ENCODE results near the gene NSF.
"Not testable (repeated sequence)": the region's sequence is repeated elsewhere in the genome, so short reads cannot be mapped to it uniquely, and the experiment has no call there.

NSF gene

DNA sequence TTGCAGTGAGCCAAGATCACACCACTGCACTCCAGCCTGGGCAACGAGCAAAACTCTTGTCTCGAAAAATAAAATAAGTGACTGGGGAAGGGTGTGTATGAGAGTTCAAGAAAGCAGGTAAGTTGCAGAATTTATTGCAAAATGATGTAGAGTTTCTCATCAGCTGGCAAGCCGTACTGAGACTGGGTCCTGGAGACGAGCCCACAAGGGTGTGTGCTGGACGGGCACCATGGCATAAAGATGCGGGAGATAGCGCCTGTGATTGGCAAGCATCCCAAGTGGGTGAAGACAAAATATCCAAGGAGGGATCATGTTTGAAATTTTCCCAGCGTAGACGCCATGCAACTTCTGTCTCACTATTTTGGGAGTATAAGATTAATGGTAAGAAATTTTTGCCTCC, 168.7 kb downstream of the NSF start:
- no peak for DNase-seq

DNA sequence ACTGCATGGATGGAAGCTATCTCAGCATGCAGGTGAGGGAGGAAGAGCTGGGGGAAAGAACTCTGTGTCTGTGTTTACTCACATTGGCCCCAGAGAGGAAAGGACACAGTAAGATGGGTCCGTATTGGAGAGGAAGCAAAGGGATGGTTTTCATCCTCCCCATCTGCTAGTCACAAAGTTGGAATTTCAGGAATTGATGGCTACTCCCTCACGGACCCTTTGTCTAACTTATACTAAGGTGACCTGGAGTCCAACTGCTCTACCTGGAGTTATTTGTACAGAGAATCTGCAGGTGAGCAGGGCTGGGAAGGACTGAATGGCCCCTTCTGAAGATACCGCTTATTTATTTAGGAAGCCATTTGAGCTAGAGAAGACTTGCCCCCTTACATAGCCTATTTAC, 172.9 kb downstream of the NSF start:
- DNase-seq = no peak

DNA sequence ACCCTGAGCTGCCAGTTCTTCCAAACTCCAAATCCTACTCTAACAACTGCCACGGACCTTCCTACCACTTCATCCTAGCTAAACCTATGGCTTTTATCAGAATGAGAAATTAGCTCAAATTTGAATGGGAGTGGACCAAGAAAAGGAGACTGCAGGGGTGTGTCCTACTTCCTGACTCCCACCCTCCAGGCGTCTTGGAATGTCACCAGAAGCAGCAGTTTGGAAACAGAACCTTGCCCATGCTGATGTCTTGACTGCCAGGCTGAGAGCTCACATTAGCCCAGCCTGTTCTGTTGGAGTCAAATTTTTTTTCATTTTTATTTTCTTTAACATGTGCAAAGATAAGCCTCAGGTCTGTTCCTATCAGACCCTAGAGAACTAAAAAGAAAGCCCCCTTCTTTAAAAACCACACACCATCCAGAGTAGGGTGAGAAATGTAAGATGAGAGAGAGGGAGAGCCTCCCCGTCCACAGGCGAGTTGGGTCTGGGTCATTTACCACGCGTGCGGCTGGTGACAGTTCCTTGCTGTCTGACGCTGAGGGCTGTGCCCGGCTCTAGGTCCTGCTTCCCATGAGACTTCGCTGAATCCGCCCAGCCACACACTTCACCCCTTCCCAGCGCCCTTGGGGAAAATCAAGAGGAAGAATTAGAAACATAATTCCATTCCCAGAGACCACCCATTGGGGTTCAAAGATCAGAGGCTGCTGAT, 173.7 kb downstream of the NSF start:
- no peak for DNase-seq

GRCh38 chr17:46764709-46765401, 174.4 kb downstream of the NSF start:
- no peak for DNase-seq

GRCh38 chr17:46765453-46765852, 175.0 kb downstream of the NSF start:
- no peak for DNase-seq

DNA sequence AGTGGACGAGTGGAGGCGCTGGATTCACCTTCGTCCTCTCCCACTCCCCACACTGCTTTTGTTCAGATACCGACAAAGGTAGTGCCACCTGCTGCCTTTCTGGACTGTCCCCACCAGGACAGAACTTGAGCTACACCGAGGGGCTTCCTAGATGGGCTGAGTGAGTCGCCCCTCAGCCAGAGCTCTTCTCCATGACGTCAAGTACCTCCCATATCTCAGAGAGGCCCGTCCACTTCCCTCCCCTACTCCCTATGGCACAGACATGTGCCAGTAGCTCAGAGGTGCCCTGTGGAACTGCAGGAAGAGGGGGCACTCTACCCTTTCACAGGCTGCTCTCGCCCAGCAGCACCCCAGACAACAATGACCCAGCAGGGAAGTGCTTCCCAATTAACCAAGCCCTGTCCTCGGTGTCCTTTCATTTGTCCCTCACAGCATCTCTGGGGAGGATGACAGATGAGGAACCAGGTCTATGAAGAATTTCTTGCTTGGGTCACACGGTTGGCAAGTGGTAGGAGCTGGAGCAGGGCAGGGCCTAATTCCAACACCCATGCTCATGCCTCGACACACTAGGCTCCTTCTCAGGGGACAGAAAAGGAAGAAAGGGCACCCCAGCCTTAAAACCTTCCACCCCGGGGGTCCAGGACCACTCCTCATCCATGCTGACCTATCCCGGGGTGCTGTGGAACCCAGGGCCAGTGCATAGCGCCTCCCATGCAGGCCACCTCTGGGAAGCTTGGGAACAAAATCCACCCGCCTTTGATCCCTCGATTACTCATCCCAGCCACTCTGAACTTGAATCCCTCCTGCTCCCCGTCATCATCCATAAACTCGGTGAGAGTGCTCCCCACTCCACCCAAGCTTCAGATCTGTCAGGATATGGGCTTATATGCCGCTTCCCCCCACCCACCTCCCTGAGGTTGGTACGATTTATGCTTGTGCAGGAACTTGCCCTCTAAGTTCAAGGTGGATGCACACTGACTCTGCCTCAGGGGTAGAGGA, 176.3 kb downstream of the NSF start:
- DNase-seq = no peak

- no peak for DNase-seq
Observed at GRCh38 chr17:46768540-46768870, 178.0 kb downstream of the NSF start.

- DNase-seq = not testable (repeated sequence)
Observed at GRCh38 chr17:46768896-46769295, 178.4 kb downstream of the NSF start.

DNA sequence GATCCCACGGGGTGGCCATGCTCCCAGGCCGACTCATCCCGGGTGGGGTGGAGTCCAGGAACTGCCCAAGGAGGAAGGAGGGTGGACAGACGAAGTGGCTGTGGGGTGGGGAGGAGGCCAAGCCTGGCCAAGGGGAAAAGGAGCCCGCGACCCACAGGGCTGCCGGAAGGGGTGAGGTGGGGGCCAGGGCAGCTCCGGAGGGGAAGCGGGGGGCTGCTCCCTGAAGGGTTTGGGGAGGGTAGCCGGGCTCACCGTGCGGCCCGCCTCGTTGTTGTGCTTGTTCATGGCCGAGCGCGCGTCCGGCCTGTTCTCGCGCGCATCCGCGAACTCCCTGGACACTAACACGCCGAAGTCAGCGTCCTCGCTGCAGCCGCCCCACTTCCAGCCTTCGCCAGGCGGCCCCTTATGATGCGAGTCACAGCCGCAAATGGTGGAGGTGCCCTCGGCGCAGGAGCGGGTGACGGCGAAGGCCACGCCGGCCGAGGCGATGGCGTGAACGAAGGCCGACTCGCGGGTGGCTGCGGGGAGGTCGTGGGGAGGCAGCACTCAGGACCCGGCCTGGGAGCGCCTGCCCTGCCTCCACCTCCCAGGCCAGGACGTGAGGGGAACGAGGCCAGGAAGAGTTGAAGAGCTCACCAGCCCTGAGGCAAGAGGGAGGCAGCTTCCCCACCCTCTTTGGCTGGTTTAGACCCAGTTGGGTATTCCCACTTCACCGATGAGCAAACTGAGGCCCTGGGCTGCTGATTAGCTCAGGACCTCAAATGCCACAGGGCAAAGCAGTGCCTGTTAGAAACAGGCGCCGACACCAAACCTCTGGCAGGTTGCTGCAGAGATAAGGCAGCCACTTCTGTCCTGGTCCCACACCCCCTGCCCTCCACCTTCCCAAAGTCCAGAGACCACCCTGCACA, 179.3 kb downstream of the NSF start:
- DNase-seq = no peak

DNA sequence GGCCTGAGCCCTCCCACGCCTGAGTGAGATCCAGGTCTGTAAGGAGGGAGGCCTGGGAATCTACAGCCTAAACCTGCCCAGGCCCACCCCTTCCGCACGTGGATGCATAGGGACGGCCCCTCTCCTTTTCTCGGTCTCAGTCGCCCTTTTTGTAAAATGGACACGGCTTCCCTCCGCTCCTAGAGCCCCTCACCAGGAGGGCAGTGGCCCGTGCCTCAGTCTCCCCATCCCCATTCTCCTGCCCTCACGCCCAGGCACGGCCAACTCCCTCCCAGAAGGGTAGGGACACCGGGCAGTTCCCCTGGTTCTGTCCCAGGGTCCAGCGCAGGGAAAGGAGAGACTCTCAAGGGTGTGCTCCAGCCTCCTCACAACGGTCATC, 180.0 kb downstream of the NSF start:
- DNase-seq = no peak

DNA sequence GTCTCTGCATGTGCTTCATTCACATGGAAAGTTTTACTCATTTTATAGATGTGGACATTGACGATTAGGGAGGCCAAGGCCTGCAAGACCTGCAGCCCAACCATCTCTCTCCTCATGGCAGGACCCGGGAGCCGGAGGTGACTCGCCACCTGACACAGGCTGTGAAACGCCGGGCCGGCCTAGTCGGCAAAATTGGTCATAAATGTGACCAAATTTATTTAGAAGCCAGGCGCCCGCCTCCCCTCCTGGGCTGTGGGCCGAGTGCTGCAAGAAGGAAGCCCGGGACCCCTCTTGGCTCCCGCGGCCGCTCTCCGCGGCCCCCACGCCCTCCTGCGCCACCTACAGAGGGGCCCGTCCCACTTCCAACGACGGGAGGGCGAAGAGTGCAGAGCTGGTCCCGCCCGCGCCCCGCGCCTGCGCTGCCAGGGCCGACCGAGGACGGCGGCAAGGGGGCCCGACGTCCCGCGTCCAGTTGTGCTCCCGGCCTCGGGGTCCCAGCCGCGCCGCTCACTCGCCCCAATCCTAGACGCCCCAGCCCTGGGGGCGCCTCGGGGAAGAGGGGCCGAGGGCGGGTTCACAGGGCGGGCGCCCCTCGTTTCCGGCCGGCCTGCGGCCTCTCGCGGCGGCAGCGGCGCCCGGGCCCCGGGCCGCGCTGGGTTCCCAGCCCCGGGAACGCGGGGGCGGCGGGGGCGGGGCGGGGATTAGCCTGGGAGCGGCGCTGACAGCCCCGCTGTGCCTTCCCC, 180.5 kb downstream of the NSF start:
- DNase-seq = no peak

DNA sequence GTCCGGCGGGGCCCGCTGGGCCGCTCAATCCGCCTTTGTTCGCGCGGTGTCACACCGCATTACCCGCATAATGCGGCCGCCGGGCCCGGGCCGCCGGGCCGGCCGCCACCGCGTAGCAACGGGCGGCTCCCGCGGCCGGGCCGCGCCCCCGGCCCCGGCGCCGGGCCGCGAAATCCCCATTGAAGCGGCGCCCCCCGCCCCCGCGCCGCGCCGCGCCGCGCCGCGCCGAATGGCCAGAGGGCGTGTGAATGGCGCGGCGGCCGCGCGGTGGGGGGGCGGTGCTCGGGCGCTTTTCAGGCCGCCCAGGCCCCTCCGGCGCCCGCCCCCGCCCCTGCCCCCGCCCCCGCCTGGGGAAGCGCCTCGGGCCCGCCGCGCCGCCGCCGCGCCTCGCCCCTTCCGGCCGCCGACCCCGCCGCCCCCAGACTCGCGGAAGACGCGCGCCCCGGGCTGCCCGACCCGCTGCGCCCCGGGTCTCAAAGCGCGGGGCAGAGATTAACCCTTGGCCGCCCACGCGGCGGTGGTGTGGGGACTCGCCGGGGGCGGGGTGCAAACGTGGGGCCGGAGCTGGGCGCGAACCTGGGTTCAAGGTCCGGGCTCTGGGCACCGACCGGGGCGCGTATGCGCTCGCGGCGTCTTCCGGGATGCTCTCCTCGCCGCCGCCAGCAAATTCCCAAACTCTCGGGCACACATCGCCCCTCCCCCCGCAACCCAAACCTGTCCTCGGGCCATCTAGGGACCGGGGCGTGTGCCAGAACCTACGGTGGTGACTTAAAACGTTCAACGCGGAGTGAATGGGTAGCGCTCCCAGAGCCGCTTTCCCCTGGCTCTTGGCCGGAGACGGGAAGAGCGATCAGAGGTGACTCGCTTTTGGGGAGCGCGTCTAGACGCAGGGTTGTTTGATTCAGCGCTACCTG, 181.3 kb downstream of the NSF start:
- no peak for DNase-seq

- no peak for DNase-seq
Observed at GRCh38 chr17:46772475-46773220, 182.2 kb downstream of the NSF start.

- no peak for DNase-seq
Observed at GRCh38 chr17:46773221-46773605, 182.7 kb downstream of the NSF start.

DNA sequence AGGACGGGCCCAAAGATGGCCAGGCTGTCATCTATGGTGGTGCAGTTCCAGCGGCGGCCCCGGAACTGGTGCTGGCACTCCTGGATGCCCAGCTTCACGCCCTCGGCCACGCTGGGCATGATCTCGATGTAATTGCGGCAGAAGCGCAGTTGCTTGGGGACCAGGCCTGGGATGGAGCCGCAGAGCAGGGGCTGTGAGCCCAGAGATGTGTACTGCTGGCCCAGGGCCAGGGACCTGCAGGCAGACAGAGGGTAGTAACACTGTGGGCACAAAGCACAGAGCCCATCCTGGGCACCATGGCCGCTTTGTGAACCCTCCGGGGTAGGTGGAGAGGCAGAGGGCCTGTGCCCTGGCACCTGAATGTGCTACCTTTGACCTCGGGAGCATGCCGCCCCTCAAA, 183.2 kb downstream of the NSF start:
- no peak for DNase-seq

DNA sequence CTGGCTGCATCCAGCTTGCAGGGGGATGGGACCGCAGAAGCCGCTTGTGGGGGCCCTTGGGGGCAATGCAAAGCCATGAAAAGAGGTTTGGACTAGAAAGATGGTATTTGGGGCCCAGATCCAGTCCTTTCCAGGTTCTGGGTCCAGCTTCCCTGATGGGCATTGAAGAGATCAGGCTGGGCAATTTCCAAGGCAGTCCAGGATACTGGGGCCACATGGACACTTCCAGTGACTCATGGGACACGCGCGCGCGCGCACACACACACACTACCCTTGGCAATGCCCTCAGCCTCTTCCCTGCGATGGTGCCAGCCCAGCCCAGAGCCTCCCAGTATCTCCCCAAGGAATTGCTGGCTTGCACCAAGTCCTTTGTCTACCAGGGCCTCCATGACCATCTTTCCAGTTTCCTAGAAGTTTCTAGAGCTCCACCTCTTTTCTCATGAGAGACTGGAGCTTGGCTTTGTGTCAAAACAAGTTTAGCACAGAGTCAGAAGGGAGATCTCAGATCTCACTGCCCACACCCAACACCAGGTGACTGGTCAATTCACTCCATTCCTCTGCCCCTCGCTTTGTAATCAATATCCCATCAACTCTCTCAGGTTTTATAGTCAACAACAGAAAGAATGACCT, 183.8 kb downstream of the NSF start:
- no peak for DNase-seq

- DNase-seq = no peak
Observed at GRCh38 chr17:46776298-46777005, 186.0 kb downstream of the NSF start.

DNA sequence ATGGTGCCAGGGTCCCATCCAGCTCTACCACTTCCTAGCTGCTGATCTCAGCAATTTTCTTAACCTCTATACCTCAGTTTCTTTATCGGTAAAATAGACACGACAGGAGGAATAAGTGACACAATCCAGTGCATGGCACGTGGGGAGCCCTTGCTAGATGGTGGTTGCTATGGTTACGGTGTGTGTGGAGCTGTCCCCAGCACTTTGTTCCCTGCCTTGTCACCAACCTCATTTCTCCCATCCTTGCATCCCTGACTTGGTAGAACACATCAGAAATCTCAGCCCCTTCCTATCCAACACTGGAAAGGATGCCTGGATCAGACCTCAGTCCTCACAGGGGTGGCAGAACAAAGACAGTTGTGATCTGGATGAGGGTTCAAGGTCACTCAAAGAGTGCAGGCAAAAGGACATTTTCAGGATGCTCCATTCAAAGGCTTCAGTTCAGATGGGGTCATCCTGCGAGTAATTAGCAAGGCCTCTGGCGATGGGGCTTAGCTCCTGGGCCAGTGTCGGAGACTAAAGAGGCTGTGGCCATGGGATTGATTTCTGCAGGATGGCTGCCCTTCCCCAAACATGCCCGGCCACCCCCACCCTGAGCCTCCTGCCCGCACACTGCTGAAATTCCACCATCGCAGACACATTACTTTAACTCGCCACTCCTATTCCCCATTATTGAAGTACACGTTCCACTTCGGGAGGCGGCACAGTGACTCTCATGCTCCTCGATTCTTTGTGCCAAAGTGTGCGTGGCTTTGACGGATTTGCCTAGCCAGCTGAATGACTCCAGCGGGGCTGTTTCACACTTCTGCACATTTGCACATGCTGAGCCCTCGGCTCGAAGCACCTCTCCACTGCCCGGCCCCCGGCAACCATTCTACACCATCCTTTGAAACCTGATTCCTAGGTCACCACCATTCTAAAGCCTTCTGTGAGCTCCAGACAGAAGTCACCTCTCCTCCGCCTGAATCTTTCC, 187.8 kb downstream of the NSF start:
- DNase-seq = no peak
